ENCODE results near the gene GHRH.

- TF ChIP-seq CTCF (IDR thresholded peaks at IDR 0.05): no peak
- no peak for TF ChIP-seq POLR2A (IDR thresholded peaks at IDR 0.05)
These were observed 9.8 kb upstream of the GHRH start for GRCh38 chr20:37271421-37271768.
